Measurements from ENCODE around the gene MRPL38.

MRPL38 gene

DNA sequence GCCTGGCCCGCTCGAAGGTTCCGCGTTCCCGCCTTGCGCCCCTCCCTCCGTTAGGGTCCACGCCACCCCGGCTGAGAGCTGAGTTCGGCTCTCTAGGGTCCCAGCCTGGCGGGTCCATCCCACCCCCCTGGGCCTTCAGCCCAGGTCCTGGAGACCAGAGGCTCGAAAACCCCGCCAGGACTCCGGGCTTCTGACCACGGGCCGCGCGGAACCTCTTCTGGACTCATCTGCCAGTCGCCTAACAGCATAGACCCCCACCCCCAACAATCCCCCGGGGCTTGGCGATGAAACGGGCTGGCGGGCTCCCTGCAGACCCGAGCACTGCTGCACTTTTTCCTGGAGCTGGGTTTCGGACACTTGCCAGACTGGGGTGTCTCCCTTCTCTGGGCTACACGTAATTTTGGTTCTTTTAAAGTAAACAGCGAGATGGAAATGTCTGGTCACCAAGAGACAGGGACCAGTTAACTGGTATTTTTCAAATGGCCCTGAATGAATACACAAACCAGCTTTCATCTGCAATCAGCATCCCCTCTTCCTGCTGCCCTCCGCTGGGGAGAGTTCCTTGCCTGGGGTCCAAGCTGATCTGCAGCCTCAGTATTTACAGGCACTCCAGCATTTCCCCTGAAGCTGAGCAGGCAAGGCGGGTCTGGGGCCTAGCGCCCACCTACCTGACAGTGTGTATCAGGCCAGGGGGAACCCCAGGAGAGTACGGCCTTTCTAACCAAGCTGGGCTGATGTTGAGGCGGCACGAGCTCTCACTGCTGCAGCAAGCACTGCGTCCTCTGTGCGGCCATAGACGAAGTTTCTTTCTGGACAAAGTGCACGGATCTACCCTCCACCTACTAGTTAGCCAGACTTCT lies 7.3 kb downstream of the MRPL38 start:
- Histone ChIP-seq H3K9me3 (ENCODE audit: control insufficient read depth, low read length) (no peaks in the 10 kb centered on the region), H3K36me3 (ENCODE audit: control insufficient read depth, insufficient read depth, low read length) (peaks cover 24% of the 10 kb centered on the region), H3K27ac (ENCODE audit: insufficient read depth, low read depth, low read length, poor library complexity, severe bottlenecking) (peak overlapping the region; percentile 60), H3K4me1 (ENCODE audit: control insufficient read depth, insufficient read depth, low read length) (peaks cover 32% of the 10 kb centered on the region), H3K27me3 (ENCODE audit: control insufficient read depth, insufficient read depth, low read length, poor library complexity, severe bottlenecking) (no peaks in the 10 kb centered on the region), H3K4me3 (ENCODE audit: insufficient read depth, low read depth, low read length) (peak overlapping the region; percentile 78)
- WGBS, 2 experiments = 47 to 48% methylated on average over 37 of the region's 37 CpGs

DNA sequence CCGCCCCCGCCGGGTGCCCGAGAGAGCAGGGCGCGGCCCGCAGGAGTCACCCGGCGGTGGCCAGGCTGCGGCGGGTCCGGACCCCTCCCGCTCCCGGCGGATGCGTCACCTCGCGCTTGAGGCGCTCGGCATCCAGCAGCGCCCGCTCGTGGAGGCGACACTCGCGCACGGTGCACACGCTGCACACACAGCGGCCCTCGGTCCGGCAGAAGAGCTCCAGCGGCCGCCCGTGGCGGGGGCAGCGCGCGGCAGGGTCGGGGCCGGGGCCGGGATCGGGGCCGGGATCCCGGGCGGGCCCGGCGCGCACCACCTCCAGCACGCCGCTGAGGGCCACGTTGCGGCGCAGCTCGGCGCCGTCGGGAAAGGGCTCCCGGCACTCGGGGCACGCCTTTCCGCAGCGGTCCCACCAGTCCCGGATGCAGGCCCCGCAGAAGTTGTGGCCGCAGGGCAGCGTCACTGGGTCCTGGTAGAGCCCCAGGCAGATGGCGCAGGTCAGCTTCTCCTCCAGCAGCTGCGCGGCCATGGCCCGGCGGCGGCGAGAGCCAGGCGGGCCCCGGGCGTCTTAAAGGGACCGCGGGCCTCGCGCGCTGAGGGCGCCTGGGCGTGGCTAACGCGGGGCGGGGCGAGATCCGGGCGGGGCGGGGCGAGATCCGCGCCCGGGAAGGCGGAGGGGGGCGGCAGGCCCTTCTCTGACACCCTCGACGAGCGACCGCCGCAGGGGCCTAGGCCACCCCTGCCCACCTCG lies 8.1 kb downstream of the MRPL38 start, which contains the start of gene TRIM65:
Gene TRIM65 (minus strand): TSS at position 537 of the 745 bp plus-strand sequence. CDS start 14 bp downstream, at position 523.
- 0% methylated on average over 102 of the region's 102 CpGs for WGBS, 2 experiments

DNA sequence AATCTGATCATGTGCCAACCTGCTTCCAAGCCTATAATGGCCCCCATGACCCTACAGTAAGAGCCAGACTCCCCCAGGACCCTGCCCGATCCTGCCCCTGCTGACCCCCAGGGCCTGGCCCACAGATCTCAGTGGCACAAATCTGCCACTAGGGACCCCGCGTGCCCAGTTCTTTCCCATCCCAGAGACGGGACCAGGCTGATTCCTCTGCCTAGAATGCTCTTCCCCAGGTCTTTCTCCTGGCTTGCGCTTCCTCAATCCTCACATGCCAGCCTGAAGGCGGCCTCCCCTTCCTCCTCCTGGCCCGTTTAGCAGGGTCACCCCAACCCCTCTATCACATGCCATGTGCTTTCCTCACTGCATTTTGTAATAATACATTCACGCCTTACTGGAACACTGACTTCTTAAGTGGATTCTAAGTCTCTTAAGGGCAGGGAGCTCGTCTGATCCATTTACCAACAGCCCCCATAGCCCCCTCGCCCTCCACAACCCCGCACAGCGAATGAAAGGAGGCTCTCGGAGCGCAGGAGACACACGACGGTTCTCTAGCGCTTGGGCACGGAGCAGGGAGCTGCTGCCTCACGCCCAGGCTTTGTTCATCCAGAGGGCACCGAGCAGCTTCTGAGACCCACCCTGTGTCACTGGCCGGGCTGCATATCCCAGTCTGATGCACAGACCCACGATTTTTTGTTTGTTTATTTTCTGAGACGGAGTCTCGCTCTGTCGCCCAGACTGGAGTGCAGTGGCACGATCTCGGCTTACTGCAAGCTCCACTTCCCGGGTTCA lies 9.1 kb downstream of the MRPL38 start:
- peaks cover 10% of the 10 kb centered on the region for H3K36me3 ChIP-seq (ENCODE audit: control insufficient read depth, insufficient read depth, low read length)
- no peaks in the 10 kb centered on the region for H3K27me3 ChIP-seq (ENCODE audit: control insufficient read depth, insufficient read depth, low read length, poor library complexity, severe bottlenecking)
- 28 to 29% methylated on average over 28 of the region's 28 CpGs for WGBS, 2 experiments
- H3K27ac ChIP-seq (ENCODE audit: insufficient read depth, low read depth, low read length, poor library complexity, severe bottlenecking) = no peak overlapping the region
- H3K4me1 ChIP-seq (ENCODE audit: control insufficient read depth, insufficient read depth, low read length) = peaks cover 32% of the 10 kb centered on the region
- peak overlapping the region; percentile 78 for H3K4me3 ChIP-seq (ENCODE audit: insufficient read depth, low read depth, low read length)
- no peaks in the 10 kb centered on the region for H3K9me3 ChIP-seq (ENCODE audit: control insufficient read depth, low read length)

More for the DNA sequence above, 8.1 kb downstream of the MRPL38 start, which contains the start of gene TRIM65:
- Histone ChIP-seq H3K36me3 (ENCODE audit: control insufficient read depth, insufficient read depth, low read length) (peaks cover 18% of the 10 kb centered on the region), H3K9me3 (ENCODE audit: control insufficient read depth, low read length) (no peaks in the 10 kb centered on the region), H3K27ac (ENCODE audit: insufficient read depth, low read depth, low read length, poor library complexity, severe bottlenecking) (peak within 1 kb of the TSS; percentile 60), H3K4me3 (ENCODE audit: insufficient read depth, low read depth, low read length) (peak within 1 kb of the TSS; percentile 78), H3K27me3 (ENCODE audit: control insufficient read depth, insufficient read depth, low read length, poor library complexity, severe bottlenecking) (no peaks in the 10 kb centered on the region), H3K4me1 (ENCODE audit: control insufficient read depth, insufficient read depth, low read length) (peaks cover 32% of the 10 kb centered on the region)

DNA sequence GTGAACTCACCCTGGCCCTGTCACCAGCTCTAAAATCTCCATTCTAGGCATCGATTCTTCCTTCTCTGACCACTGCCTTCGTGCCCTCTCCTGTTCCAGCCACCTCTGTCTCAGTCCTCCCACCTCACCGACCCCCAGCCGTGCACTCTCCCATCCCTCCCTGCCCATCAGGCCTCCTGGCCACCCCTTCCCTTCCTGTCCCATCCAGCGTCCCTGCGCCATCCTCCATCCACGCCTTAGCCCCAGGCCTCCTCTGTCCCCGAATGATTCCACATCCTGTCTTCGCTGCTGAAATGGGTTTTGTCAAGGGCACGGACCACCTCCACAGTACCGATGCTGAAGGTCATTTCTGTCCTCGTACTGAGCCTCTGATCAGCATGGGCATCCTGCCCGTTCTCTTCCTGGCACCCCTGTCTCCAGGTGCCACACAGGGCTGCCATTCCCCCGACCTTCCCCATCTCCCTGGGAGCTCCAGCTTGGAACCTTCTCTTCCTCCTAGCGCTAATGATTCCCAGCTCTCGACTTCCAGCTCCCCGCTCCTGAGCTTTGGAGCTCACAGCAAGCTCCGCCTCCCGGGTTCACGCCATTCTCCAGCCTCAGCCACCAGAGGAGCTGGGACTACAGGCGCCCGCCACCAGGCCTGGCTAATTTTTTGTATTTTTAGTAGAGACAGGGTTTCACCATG lies 10.5 kb downstream of the MRPL38 start:
- H3K4me1 ChIP-seq (ENCODE audit: control insufficient read depth, insufficient read depth, low read length) = peaks cover 32% of the 10 kb centered on the region
- WGBS, 2 experiments = 78 to 79% methylated on average over 22 of the region's 22 CpGs
- no peaks in the 10 kb centered on the region for H3K9me3 ChIP-seq (ENCODE audit: control insufficient read depth, low read length)
- no peak overlapping the region for H3K27ac ChIP-seq (ENCODE audit: insufficient read depth, low read depth, low read length, poor library complexity, severe bottlenecking)
- H3K27me3 ChIP-seq (ENCODE audit: control insufficient read depth, insufficient read depth, low read length, poor library complexity, severe bottlenecking) = no peaks in the 10 kb centered on the region
- peaks cover 15% of the 10 kb centered on the region for H3K36me3 ChIP-seq (ENCODE audit: control insufficient read depth, insufficient read depth, low read length)
- no peak overlapping the region for H3K4me3 ChIP-seq (ENCODE audit: insufficient read depth, low read depth, low read length)

DNA sequence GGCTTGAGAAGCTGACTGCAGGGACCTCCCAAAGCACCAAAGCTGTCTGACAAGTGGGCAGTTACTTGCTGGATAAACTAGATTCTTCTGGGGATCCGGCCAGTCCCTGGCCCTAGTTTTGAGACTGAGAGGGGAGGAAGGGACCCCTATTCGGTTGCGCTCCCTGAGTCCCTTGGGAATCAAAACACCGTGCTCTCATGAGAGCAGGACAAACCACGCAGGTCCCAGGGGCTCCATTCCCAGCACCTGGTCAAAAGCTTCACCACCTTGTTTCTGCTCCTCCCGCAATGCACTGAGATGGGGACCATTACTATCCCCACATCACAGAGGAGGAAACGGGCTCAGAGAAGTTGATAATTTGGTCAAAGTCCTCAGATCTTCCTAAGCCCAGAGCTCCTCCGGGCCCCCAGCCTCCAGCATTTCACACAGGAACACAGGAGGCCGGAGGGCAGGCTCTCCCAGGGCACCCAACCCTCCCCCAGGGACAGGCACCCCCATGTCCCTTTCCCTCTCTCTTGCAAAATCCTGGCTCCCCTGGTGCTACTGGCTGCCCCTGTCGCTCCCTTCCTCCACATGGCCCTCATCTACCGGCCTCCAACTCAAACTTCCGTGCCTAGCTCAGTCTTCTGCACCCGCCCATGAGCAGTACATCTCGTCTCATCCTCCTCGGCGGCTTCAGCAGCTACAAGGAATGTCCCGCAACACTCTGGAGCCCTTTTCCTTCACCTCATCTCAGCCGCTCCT lies 11.2 kb downstream of the MRPL38 start:
- H3K4me3 ChIP-seq (ENCODE audit: insufficient read depth, low read depth, low read length) = no peak overlapping the region
- no peaks in the 10 kb centered on the region for H3K27me3 ChIP-seq (ENCODE audit: control insufficient read depth, insufficient read depth, low read length, poor library complexity, severe bottlenecking)
- 93% methylated on average over 18 of the region's 18 CpGs for WGBS, 2 experiments
- no peaks in the 10 kb centered on the region for H3K9me3 ChIP-seq (ENCODE audit: control insufficient read depth, low read length)
- H3K36me3 ChIP-seq (ENCODE audit: control insufficient read depth, insufficient read depth, low read length) = peaks cover 9% of the 10 kb centered on the region
- peaks cover 32% of the 10 kb centered on the region for H3K4me1 ChIP-seq (ENCODE audit: control insufficient read depth, insufficient read depth, low read length)
- no peak overlapping the region for H3K27ac ChIP-seq (ENCODE audit: insufficient read depth, low read depth, low read length, poor library complexity, severe bottlenecking)

DNA sequence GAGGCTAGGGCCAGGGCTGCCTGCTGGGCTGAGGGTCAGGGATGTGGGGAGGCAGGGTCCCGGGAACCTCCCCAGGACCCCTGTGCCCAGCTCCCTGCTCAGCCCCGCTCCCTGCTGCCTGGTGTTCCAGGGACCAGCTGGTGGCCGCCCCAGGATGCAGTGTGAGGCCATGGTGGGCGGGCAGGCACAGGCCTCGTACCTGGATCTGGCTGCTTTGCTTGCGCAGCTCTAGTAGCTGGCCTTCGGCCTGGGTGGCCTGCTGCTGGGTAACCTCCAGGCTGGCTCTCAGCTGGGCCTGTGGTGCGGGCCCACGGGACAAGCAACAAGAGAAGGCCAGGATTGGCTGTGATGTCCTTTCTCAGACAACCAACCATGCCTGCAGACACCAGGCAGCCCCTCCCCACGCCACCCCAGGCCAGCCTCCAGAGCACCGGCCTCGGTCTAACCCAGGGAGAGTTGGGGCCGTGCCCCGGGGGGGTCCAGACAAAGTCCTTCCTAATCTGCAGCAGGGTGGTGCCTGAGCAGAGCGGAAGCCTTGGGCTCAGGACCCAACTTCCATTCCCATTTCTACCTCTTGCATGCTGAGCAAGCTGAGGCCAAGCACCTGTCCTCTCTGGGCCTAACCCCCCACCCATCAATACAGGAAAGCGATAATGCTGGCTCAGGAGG lies 12.0 kb downstream of the MRPL38 start:
- 88 to 90% methylated on average over 16 of the region's 16 CpGs for WGBS, 2 experiments
- no peak overlapping the region for H3K27ac ChIP-seq (ENCODE audit: insufficient read depth, low read depth, low read length, poor library complexity, severe bottlenecking)

DNA sequence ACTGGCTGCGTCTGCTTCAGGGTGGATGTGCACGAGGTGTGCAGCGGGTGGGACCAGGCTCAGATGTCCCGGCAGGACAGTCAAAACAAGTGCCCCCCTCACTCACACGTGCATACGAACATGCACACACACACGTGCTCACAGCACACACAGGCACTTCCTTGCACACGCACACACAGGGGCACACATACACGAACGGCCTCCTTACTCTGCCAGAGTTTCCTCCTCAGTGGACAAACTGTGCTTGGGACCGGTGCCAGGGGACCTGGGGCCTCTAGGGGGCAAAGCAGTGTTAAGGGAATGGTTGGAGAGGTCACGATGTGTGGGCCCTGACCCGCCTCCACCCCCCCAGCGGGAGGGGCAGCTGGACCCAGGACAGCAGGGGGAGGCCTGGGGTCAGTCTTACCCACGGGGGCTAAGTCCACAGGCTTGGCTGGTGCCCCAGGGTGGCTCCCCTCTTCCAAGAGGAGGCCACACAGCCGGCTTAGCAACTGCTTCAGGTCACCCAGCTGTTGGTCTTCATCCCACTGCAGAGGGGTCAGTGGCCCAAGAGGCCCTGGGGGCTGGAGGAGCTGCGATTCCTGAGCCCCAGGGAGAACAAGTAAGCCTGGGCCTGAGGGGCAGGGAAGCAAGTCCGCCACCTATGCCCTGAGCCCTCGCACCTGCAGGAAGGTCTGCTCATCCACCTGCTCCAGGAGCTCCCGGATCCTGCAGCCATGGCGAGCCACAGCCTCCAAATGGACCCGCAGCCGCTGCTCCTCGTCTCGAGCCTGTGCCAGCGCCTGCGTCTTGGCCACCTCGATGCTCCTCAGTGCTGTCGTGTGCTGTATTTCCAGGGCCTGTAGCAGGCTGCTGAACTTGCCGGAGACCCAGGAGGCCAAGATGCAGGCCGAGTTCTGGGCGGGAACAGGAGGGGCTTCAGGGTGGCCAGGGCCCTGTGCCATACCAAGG lies 12.8 kb downstream of the MRPL38 start:
- Histone ChIP-seq H3K27ac (ENCODE audit: insufficient read depth, low read depth, low read length, poor library complexity, severe bottlenecking) (peak overlapping the region; percentile 53), H3K4me1 (ENCODE audit: control insufficient read depth, insufficient read depth, low read length) (peaks cover 27% of the 10 kb centered on the region), H3K36me3 (ENCODE audit: control insufficient read depth, insufficient read depth, low read length) (peaks cover 5% of the 10 kb centered on the region), H3K27me3 (ENCODE audit: control insufficient read depth, insufficient read depth, low read length, poor library complexity, severe bottlenecking) (no peaks in the 10 kb centered on the region), H3K9me3 (ENCODE audit: control insufficient read depth, low read length) (no peaks in the 10 kb centered on the region), H3K4me3 (ENCODE audit: insufficient read depth, low read depth, low read length) (no peak overlapping the region)
- 89 to 91% methylated on average over 32 of the region's 32 CpGs for WGBS, 2 experiments

More for the DNA sequence above, 12.0 kb downstream of the MRPL38 start:
- Histone ChIP-seq H3K27me3 (ENCODE audit: control insufficient read depth, insufficient read depth, low read length, poor library complexity, severe bottlenecking) (no peaks in the 10 kb centered on the region), H3K4me3 (ENCODE audit: insufficient read depth, low read depth, low read length) (no peak overlapping the region), H3K4me1 (ENCODE audit: control insufficient read depth, insufficient read depth, low read length) (peaks cover 32% of the 10 kb centered on the region), H3K9me3 (ENCODE audit: control insufficient read depth, low read length) (no peaks in the 10 kb centered on the region), H3K36me3 (ENCODE audit: control insufficient read depth, insufficient read depth, low read length) (peaks cover 5% of the 10 kb centered on the region)

DNA sequence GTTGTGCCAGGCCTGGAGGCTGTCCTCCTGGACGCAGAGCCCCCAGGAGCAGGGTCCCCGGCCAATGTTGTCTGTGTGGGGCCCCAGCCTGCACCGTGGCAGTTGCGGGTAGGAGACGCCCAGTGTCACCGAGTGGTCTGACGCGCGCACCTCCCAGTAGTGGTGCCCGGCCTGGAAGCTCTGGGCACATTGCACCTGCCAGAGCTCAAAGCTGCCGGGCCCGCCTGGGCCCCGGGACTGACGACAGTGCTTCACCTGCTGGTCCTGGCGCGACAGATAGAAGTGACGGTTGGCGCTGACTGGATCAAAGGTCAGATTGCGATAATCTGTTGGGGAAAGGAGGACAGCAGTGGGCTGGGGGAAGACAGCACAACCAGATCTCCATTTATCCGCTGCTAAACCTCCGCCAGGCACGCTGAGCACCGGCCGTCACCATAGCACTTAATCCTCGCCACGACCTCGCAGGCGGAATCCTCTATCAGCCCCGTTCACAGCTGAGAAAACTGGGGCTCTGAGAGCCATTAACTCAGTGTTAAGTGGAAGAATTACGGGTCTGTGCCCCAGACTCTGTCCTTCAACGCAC lies 13.6 kb downstream of the MRPL38 start:
- Histone ChIP-seq H3K9me3 (ENCODE audit: control insufficient read depth, low read length) (no peaks in the 10 kb centered on the region), H3K4me3 (ENCODE audit: insufficient read depth, low read depth, low read length) (no peak overlapping the region), H3K27ac (ENCODE audit: insufficient read depth, low read depth, low read length, poor library complexity, severe bottlenecking) (peak overlapping the region; percentile 53), H3K27me3 (ENCODE audit: control insufficient read depth, insufficient read depth, low read length, poor library complexity, severe bottlenecking) (no peaks in the 10 kb centered on the region), H3K4me1 (ENCODE audit: control insufficient read depth, insufficient read depth, low read length) (peaks cover 27% of the 10 kb centered on the region), H3K36me3 (ENCODE audit: control insufficient read depth, insufficient read depth, low read length) (peaks cover 5% of the 10 kb centered on the region)
- 95% methylated on average over 31 of the region's 31 CpGs for WGBS, 2 experiments

Measured in ectodermal cell (in vitro differentiated cells).